Neural progenitor cell (in vitro differentiated cells): Measurements from ENCODE around the gene SPATA7.

Experiments
- CTCF ChIP-seq: fragments of 200-600 bp; sonication (generic); IDR thresholded peaks from 2 replicates; pipeline ENCODE4 v1.5.1; 2017; ENCODE audit warnings: antibody characterized with exemption, mild to moderate bottlenecking
- EZH2 ChIP-seq: fragments of 200-600 bp; sonication (generic); IDR thresholded peaks from 2 replicates; pipeline ENCODE4 v1.6.1; 2017; ENCODE audit warnings: antibody characterized with exemption, mild to moderate bottlenecking, moderate library complexity

- TF ChIP-seq CTCF (peak; percentile 51), EZH2 (no peak)
These were observed 5.1 kb upstream of the SPATA7 start for GRCh38 chr14:88380405-88380804.
